ENCODE data around the gene SSTR5.

DNA sequence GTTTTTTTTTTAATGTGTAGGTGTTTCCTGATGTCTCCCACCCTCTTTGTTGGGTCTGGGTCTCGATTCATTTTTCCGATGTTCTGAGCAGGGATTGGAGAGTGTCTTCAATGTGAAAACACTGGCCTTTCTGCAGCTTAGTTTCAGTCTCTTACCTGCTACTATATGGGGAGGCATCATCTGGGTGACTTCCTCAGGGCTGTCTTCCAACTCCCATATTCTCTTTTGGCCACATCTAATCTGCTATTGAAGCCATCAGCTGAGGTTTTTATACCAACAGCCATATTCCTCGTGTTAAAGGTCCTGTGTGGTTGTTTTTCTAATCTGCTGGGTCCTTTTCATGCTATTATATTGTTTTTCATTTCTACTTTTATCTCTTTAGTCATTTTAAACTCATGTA is 13.2 kb upstream of the SSTR5 start:
- TF ChIP-seq, protein P1, sequence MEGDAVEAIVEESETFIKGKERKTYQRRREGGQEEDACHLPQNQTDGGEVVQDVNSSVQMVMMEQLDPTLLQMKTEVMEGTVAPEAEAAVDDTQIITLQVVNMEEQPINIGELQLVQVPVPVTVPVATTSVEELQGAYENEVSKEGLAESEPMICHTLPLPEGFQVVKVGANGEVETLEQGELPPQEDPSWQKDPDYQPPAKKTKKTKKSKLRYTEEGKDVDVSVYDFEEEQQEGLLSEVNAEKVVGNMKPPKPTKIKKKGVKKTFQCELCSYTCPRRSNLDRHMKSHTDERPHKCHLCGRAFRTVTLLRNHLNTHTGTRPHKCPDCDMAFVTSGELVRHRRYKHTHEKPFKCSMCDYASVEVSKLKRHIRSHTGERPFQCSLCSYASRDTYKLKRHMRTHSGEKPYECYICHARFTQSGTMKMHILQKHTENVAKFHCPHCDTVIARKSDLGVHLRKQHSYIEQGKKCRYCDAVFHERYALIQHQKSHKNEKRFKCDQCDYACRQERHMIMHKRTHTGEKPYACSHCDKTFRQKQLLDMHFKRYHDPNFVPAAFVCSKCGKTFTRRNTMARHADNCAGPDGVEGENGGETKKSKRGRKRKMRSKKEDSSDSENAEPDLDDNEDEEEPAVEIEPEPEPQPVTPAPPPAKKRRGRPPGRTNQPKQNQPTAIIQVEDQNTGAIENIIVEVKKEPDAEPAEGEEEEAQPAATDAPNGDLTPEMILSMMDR (IDR thresholded peaks at IDR 0.05; ENCODE audit: low read depth, low read length) = no peak
- TF ChIP-seq POLR2A (IDR thresholded peaks at IDR 0.05; ENCODE audit: extremely low read depth, insufficient read length) (no peak), MYC (IDR thresholded peaks at IDR 0.05; ENCODE audit: low read depth, low read length) (no peak)
- TF ChIP-seq, protein P2, sequence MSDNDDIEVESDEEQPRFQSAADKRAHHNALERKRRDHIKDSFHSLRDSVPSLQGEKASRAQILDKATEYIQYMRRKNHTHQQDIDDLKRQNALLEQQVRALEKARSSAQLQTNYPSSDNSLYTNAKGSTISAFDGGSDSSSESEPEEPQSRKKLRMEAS (IDR thresholded peaks at IDR 0.05; ENCODE audit: low read depth, low read length) = no peak
